HG02610 (cell line): Measurements from ENCODE around the gene DNAL1.
"Not testable (repeated sequence)": the region's sequence is repeated elsewhere in the genome, so short reads cannot be mapped to it uniquely, and the experiment has no call there.

Experiments
- ATAC-seq: cut with Tn5 transposase; IDR thresholded peaks from one replicate; pipeline ENCODE4 v1.9.1; 2021; ENCODE audit warnings: mild to moderate bottlenecking, moderate library complexity; ENCODE audit not compliant: unreplicated experiment

The DNAL1 gene

GRCh38 chr14:73637830-73638229 is 7.0 kb upstream of the DNAL1 start:
- ATAC-seq, result no peak

- no peak for ATAC-seq
Measured at GRCh38 chr14:73640796-73641365, 3.9 kb upstream of the DNAL1 start.

DNA sequence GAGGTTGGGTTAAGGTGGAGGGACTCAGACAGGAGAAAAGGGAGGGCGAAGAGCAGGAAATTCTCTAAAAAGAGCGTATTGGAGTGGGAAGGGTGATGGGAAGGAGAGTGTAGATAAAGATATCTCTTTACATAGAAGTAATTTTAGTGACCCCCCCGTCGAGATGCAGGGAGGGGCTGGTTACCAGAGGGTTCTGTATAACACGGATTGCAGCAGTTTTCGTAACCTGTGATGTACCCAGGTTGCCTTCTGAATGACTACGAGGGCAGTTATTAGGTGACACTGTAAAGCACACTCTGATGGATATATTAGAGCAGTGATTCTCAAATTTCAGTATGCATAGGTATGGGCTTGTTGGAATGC is 443 bp downstream of the DNAL1 start:
- ATAC-seq, result no peak

- no peak for ATAC-seq
Measured at GRCh38 chr14:73651005-73651404, 6.2 kb downstream of the DNAL1 start.

- ATAC-seq, result no peak
Measured at GRCh38 chr14:73655851-73656250, 11.1 kb downstream of the DNAL1 start.

DNA sequence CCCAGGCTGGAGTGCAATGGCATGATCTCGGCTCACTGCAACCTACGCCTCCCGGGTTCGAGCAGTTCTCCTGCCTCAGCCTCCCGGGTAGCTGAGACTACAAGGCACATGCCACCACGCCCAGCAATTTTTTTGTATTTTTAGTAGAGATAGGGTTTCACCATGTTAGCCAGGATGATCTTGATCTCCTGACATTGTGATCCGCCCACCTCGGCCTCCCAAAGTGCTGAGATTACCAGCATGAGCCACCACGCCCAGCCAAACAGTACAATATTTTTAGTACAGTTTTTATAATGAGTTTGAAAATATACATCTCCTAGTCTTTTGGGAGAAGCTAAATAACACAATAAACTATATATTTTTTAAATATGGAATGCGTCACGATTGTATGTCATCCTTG is 14.4 kb downstream of the DNAL1 start:
- not testable (repeated sequence) for ATAC-seq

DNA sequence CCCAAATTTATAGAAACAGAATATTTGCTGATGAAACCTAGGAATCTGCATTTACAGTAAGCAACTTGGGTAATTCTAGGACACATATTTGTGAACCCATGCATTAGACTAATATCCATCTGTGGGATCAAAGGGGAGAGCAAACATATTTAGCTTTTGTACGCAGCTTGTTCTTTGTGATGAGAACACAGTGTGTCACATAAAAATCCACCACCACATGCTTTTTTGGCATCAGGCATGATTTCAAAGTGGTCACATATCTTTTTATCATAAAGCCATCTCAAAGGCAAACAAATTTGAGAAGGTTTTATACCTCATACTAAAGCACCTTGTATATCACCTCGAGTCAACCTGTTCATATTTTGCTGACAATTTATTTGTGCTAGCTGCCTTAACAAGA is 15.7 kb downstream of the DNAL1 start:
- no peak for ATAC-seq

- ATAC-seq, result no peak
Measured at GRCh38 chr14:73661872-73662271, 17.1 kb downstream of the DNAL1 start.

DNA sequence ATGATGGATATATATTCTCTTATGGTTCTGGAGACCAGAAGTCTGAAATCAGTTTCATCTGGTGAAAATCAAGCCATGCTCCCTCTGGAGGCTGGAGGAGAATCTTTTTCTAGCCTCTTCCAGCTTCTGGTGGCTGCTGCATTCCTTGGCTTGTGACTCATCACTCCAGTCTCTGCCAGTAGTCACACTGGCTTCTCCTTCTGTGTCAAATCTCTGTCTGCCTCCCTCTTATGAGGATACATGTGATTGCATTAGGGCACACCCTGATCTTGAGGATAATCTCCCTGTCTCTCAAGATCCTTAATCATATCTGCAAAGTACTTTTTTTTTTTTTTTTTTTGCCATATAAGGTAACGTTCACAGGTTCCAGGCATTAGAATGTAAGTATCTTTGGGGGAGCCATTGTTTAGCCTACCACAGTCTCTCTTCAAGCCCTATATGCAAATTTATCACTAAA is 17.7 kb downstream of the DNAL1 start:
- no peak for ATAC-seq

- ATAC-seq, result no peak
Measured at GRCh38 chr14:73663548-73664212, 18.9 kb downstream of the DNAL1 start.

GRCh38 chr14:73665130-73665529 is 20.3 kb downstream of the DNAL1 start:
- no peak for ATAC-seq

DNA sequence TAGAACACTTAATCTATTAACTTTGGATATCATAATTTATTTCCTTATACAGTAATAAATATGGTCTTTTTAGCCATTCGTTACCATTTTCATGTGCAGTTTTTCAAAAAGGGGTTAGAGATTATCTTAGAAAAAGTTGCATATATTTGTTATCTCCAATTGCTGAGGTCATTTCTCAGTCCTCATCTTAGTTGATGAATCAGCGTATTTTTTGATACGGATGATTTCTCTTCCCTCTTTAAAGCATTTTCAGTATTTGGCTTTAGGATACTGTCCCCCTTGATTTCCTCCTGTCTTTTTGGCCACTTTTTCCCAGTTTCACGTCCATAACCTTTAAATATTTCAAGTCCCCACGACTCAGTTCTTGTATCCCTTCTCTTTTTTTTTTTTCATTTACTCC is 21.8 kb downstream of the DNAL1 start:
- no peak for ATAC-seq

DNA sequence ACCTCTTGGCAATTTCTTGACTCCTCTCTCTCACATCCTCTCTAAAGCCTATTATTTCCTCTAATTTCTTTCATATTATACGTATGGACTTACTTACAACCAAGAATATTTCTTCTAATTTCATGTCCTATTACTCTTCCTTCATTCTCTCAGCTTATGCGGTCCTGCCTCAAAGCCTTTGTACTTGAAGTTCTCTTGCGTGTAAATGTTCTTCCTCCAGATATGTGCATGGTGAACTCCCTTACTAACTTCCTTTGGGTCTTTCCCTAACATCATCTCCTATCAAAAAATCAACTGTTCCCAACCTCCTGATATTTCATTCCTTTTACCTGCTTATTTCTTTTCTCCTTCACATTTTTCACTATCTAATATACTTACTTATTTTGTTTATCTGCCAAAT is 23.1 kb downstream of the DNAL1 start:
- no peak for ATAC-seq

DNA sequence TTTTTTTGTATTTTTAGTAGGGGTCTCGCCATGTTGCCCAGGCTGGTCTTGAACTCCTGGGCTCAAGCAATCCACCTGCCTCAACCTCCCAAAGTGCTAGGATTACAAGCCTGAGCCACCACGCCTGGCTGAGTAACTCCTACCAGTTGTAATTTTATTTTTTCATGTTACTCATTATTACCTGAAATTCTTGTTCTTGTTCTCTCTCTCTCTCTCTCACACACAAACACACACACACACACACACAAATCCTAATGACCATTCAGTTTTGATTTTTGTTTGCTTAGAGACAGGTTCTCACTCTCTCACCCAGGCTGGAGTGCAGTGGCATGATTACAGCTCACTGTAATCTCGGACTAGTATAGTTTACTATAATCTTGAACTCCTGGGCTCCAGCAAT is 30.2 kb downstream of the DNAL1 start:
- ATAC-seq, result no peak

DNA sequence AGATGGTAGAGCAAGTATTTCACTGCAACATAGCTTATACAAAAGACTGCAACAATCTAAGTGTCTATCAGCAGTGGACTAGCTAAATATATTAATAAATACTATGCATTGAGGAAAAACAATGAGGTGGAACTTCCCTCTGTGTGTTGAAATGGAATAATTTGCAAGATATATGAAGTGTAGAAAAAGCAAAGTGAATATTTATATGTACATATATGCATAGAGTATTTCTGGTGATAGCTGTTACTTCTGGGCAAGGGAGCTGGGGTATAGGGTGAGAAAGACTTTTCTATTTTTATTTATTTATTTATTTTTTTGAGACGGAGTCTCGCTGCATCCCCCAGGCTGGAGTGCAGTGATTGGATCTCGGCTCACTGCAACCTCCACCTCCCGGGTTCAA is 33.9 kb downstream of the DNAL1 start:
- no peak for ATAC-seq

DNA sequence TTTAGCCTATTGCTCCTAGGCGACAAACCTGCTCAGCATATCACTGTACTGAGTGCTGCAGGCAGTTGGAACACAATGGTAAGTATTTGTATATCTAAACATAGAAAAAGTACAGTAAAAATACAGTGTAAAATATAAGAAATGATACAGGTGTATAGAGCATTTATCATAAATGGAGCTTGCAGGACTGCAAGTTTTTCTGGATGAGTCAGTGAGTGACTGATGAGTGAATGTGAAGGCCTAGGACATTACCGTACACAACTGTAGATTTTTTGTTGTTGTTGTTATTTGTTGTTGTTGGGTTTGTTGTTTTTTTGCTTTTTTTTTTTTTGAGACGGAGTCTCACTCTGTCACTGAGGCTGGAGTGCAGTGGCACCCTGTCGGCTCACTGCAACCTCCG is 36.0 kb downstream of the DNAL1 start:
- ATAC-seq, result no peak

- no peak for ATAC-seq
Measured at GRCh38 chr14:73684627-73685026, 39.8 kb downstream of the DNAL1 start.

DNA sequence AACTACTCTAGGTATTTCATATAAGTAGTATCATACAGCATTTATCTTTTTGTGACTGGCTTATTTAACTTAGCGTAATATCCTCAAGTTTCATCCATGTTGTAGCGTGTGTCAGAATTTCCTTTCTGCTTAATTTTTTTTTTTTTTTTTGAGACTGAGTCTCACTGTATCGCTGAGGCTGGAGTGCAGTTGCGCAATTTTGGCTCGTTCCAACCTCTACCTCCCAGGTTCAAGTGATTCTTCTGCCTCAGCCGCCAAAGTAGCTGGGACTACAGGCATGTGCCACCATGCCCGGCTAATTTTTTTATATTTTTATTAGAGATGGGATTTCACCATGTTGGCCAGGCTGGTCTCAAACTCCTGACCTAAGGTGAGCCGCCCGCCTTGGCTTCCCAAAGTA is 40.5 kb downstream of the DNAL1 start:
- ATAC-seq, result no peak

DNA sequence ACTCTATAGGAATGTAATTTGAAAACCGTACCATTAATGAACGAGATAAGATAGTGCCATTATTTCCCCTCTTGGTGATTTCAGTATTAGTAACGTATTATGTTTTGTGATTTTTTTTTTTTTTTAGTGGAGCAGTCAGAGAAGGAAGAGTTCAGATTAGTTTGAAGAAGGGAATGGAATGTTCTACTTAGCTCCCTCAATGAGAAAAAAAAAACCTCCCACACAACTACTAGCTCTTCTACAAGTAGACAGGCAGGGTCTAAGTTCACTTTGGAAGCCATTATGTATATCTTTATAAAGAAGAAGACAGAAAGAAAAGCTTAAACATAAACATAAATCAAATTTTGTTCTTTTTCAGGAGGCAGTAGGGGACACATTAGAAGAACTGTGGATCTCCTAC is 42.1 kb downstream of the DNAL1 start:
- ATAC-seq, result no peak

- ATAC-seq, result no peak
Measured at GRCh38 chr14:73694083-73694482, 49.3 kb downstream of the DNAL1 start.

DNA sequence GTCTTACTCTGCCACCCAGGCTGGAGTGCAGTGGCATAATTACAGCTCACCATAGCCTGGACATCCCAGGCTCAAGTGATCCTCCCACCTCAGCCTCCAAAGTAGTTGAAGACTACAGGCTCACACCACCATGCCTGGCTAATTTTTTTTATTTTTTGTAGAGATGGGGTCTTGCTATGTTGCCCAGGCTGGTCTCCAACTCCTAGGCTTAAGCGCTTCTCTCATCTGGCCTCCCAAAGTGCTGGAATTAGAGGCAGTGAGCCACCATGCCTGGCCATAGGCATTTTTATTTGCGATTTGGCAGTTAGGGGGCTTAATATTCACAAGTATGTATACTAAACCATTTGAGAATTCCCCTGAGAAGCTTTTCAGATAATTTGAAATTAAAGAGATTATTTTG is 50.3 kb downstream of the DNAL1 start:
- ATAC-seq, result no peak

GRCh38 chr14:73695997-73696396 is 51.2 kb downstream of the DNAL1 start:
- ATAC-seq, result peak; percentile 47
